GM12873 (cell line): ENCODE results near the gene CHRNB4.

ENCODE experiments used
- CTCF ChIP-seq: IDR thresholded peaks from 2 replicates; pipeline ENCODE4 v1.5.1; 2012; ENCODE audit warnings: low read depth, mild to moderate bottlenecking, moderate library complexity, low read length, control low read depth; ENCODE audit not compliant: insufficient read depth; ENCODE audit errors: missing control alignments

The CHRNB4 gene

DNA sequence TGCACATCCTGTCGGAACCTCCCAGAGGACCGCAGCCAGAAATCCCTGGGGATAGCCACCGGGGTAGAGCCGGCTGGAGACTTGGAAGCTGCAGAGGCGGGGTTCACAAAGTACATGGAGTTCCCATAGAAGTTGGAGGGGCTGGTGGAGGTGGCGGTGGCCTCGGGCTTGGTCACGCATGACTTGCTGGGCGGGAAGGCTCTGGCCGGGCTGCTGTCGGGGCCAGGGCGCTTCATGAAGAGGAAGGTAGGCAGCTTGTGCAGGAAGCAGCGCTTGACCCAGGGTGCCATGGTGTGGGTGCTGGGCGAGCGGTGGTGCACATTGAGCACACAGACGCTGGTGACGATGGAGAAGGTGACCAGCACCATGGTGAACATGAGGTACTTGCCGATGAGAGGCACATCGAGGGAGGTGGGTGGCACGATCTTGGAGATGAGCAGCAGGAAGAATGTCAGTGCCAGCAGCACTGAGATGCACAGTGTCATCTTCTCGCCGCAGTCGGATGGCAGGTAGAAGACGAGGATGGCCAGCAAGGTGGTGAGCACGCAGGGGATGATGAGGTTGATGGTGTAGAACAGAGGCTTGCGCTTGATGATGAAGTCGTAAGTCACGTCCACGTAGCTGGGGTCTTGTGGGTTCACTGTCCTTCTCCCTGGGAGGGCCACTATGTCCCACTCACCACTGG, 11.8 kb downstream of the CHRNB4 start:
- TF ChIP-seq CTCF, result no peak

- no peak for TF ChIP-seq CTCF
Measured at GRCh38 chr15:78628227-78628626, 12.8 kb downstream of the CHRNB4 start.

GRCh38 chr15:78627348-78627747, 13.7 kb downstream of the CHRNB4 start:
- TF ChIP-seq CTCF, result no peak

- TF ChIP-seq CTCF, result no peak
Measured at GRCh38 chr15:78626381-78626995, 14.5 kb downstream of the CHRNB4 start.

DNA sequence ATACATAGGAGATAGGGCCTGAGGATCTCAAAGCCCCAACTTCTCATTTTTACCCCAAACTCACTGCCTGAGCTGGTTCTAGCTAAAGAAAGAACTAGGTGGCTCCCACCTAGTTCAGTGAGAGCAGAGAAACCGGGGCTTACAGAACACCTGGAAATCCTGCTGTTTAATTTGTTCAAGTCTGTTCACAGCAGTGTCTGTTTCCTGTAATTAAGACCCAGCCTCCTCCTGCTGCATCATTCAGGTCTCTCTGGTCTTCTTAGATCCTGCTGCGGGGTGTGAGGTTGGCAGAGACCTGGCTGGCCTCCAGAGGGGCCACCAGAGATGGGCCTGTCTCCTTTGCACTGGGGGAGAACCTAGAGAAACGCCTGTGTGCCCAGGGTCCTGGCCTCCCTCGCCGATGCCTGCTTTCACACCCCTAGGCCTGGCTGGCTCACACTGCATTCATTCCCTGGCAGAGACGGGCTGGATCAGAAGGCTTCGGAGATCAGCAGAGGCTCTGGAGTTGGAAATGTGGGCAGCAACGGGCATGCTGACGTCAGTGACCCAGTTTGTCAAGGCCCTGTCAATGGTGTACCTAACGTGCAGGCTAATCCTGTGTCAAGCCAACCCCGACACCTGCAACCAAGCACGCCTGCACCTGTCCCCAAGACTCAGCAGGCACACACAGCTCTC, 15.3 kb downstream of the CHRNB4 start:
- no peak for TF ChIP-seq CTCF

DNA sequence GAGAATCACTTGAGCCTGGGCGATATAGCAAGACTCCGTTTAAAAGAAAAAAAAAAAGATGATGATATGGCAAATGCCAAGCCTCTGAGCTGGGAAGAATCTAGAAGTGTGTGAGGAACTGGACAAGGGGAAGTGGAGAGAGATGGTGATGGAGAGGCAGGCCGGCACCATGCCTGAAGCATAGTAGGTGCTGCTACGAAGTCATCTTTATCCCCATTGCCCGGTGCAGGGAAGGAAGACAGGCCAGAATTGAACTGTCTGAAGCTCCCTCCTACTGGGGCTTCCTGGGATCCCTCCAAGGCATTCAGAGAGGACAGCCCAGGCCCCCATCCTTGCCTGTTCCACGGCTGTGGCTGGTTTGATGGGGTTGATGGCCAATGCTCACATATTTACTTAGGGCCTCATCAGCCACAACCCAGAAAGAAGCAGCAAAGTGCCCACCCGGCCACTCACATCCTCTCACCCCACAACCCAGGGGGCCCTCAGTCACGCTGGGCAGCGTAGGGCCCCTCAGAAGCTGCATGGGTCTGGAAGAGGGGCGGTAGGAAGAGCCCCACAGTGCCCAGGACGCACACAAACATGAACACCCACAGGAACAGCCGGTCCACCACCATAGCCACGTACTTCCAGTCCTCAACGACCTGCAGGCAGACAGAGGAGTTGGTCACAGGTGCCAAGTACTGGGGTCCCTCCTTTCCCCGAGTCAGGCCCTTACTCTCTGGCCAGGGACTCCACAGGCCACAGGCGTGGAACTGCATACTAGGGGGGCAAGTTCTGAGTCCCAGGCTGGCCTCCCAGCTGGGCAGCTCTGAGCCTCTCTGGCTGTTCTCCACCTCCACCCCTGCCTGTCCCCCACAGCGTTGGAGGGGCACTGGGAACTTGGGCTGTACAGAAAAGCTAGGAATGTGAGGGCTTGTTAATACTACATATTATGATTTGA, 16.1 kb downstream of the CHRNB4 start:
- TF ChIP-seq CTCF, result no peak
